GM10847 (cell line): ENCODE data around the gene UBE2QL1.

Experiments used
- POLR2A ChIP-seq: IDR thresholded peaks from 2 replicates; pipeline ENCODE4 v1.6.1; 2011; ENCODE audit not compliant: insufficient read length; ENCODE audit errors: extremely low read depth

Gene UBE2QL1

GRCh38 chr5:6541256-6542013 lies 92.8 kb downstream of the UBE2QL1 start:
- TF ChIP-seq POLR2A, result no peak

GRCh38 chr5:6542421-6543345 lies 94.0 kb downstream of the UBE2QL1 start:
- no peak for TF ChIP-seq POLR2A

DNA sequence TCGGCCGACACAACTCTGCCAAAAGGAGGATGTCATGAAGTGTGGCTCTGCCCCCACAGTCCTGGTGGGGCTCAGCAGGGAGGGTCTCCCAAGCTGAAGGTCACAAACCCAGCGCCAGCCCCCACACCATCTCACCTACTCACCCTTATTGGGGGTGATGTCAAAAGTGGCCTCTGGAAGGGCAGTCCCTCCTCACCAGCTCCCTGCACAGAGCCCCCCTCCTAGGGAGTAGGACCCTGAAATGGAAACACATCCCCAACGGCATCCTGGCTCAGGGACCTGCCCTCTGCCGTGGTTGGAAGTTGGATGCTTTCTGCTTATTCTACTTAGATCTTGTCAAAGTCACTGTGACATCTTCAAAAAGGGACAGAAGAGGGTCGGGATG lies 94.7 kb downstream of the UBE2QL1 start:
- no peak for TF ChIP-seq POLR2A

GRCh38 chr5:6543830-6544560 lies 95.3 kb downstream of the UBE2QL1 start:
- TF ChIP-seq POLR2A, result no peak
